NK-92 treated with Interleukin-12 subunit alpha and Interleukin-12 subunit beta, amount 100 ng/mL, for 24 hours (cell line): ENCODE data around the gene EXOC4.

Source experiments
- DNase-seq: peaks from one replicate; lab custom pipeline; 2025; lab: John Stamatoyannopoulos, UW

Gene EXOC4

GRCh38 chr7:133573554-133574265, 320.8 kb downstream of the EXOC4 start:
- no peak for DNase-seq

- DNase-seq = no peak
These were observed 323.0 kb downstream of the EXOC4 start for GRCh38 chr7:133575726-133576440.

- no peak for DNase-seq
These were observed 323.8 kb downstream of the EXOC4 start for GRCh38 chr7:133576612-133577168.

DNA sequence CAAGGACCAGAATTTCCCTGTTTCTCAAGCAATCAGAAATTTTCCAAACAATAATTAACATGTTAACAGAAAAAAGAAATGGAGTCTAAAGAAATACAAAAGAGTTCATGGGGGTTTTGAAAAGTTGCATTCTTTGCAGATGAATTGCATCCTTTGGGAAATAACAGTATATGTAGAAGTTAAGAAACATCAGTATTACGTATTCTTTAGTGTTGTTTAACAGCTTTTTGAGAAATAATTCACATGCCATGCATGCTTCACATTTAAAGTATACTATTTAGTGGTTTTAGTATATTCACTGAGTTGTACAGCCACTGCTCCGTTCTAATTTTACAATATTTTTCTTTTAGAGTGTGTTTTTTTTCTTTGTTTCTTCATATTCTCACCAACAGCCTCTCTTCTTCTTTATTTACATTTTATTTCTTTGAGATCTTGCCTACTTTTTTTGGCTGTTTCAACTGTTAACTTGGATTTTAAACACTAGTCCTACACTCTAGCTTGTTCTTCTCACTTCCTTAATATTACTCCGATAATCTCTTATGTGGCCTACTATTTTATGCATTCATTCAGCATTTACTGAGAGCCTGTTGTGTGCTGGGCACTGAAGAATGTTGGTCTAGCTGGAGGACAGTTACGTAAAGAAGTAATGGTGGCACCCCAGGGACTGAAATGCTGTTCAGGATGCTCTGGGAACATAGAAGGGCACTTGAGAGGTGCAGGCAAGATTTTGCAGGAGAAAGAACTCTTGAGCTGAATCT, 330.1 kb downstream of the EXOC4 start:
- DNase-seq = no peak

DNA sequence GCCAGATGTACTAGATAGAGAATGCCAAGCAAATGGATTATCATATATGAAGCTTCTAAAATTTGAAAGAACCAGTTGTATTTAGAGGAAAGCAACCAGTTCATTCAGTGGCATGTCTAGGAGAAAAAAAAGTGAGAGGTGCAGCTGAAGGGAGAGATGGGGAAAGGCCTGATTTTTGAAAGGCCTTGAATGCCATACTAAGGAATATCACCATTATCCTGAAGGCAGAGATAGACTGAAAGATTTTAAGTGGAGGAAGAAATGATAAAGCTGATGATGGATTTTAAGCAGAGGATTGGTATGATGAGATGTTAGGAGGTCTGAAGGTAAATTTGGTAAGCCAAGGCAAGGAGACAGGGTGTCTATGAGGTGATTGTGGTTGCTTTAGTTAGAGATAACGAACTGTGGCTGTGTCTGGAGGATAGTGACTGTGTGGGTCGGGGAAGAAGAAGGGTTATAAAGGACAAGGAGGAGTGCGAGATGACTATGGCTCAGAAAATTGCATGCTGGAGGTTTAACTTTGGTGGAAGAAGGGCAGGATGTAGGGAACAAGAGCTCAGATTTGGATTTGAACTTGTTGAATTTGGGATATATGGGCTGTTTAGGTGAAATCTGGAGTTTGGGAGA, 330.8 kb downstream of the EXOC4 start:
- DNase-seq = no peak

GRCh38 chr7:133584956-133585668, 332.2 kb downstream of the EXOC4 start:
- no peak for DNase-seq

- no peak for DNase-seq
These were observed 333.4 kb downstream of the EXOC4 start for GRCh38 chr7:133586253-133586652.

DNA sequence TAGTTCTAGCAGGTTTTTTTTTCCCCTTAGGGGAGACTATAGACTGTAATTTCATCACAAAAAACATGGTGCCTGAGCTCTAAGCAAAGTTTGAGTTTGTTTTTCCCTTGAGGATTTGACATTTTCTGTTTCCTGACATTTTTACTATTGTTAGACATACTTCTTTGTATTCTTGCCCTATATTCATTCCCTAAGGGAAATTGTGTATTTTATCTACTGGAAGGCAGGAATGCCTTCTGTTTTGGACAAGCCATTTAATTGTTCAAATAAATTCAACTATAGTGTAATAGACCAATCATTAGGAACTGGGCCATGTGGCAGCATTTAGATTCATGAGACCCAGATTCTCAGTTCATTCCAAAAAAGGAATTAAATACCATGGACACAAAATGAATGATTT, 335.0 kb downstream of the EXOC4 start:
- no peak for DNase-seq

GRCh38 chr7:133590795-133591194, 337.9 kb downstream of the EXOC4 start:
- no peak for DNase-seq

GRCh38 chr7:133591704-133592340, 338.9 kb downstream of the EXOC4 start:
- DNase-seq = no peak

DNA sequence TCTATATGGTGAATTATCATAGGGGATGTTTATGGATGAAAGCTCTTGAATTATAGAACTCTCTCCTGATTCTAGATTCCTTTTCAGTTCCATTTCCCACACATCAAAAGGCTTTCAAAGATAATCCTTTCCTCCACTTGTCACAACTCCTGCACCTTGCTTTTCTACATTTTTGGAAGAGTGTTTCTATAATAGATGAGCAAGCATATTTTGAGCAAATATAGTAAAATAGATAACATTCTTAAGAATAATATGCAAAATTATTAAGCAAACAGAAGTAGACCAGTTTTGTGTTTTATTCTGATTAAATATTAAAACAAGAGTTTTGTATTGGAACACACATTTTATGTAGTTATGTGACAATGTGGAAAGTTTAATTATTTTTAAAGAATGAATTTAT, 340.7 kb downstream of the EXOC4 start:
- DNase-seq = no peak

DNA sequence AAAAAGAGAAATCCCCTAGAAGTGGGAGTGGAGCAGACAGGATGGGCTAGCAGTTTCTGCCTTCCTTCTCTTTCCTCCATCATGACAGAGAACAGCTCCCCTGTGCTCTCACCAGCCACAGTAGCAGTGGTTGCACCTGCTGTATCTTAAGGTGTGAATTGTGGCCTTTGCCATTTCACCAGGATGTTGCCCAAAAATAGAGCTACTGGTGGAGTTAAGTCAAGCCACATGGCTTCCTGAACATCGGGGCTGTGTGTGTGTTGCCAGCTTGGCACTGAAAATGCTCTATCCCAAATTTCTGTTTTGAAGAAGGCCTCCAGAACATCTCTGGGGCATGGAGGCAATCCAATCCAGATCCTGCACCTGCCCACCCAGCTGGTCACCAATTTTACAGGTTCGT, 348.7 kb downstream of the EXOC4 start:
- DNase-seq = no peak

- no peak for DNase-seq
These were observed 349.4 kb downstream of the EXOC4 start for GRCh38 chr7:133602291-133602690.

DNA sequence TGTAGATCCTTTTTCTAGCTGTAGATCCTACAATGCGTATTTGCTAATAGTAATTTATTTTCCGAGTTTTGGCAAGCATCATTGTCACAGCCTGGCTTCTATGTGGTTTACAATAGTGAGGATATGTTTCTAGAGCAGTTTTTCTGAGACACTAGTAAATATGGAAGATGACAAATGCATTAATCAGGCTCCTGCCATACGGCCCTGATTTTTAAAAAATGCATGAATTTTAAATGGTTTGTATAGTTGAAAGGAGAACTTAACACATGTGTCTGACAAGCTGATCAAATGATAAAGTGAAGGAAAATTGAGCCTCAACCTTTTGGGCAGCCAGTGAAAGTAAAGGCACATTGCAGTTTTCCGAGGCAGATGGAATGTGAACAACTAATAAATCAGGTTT, 354.1 kb downstream of the EXOC4 start:
- no peak for DNase-seq

- DNase-seq = no peak
These were observed 356.9 kb downstream of the EXOC4 start for GRCh38 chr7:133609806-133610205.

- DNase-seq = no peak
These were observed 359.1 kb downstream of the EXOC4 start for GRCh38 chr7:133611955-133612354.

DNA sequence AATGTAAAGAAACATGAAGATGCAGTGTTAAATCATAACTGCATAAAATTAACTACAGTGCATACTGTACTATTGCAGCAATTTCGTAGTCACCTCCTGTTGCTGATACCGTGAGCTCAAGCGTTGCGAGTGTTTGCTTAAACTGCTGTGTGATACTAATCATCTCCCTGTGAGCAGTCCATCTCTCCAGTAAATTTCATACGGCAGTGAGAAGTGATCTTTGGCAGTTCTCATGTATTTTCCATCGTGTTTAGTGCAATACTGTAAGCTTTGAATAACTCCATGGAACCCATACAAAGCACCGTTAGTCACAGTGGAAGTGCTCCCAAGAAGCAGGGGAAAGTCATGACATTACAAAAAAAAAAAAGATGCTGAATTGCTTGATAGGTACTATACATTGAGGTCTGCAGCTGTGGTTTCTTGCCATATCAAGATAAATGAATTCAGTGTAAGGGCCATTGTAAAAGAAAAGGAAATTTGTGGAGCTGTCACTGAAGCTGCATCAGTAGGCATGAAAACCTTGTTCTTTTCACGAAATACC, 360.4 kb downstream of the EXOC4 start:
- no peak for DNase-seq

GRCh38 chr7:133614251-133614650, 361.4 kb downstream of the EXOC4 start:
- no peak for DNase-seq

DNA sequence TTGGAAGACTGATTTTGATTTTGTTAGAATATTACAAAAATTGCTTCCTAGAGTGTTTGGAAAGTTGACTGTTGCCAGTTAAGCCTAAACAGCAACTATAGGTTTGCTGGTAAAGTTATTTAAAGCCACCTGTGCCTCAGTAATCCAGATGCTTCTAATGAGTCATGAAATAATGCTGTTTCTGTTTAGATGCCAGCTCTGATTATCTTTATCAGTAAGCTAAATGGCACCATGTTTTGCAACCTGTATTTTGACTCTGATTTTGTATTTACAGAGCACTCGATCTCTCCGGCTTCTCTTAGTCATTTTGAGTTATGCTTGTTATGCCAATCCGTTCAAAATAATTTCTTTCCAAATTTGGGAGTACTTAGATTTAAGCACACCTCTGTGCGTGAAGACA, 366.1 kb downstream of the EXOC4 start:
- DNase-seq = no peak

- DNase-seq = no peak
These were observed 366.6 kb downstream of the EXOC4 start for GRCh38 chr7:133619491-133619890.

DNA sequence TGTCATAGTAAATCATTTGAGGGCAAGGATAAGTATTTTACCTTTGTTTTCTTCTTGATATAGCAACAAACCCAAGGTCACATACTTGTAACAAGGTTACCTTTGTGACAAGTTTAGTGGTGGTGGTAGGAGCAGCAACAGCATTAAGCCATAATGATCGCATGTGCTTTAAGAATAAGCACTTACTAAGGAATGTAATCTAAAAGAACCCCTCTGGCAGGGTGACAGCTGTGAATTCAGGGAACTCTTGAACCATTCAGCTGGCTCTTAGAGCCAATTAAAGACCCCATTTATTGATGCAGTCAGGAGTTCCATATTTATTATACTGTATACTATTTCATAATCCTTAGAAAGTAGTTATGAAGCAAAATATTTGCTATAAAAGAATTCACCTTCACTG, 370.8 kb downstream of the EXOC4 start:
- DNase-seq = no peak
